Epidermal melanocyte (primary cell): ENCODE measurements around the gene PCDHGB5.
"Not testable (repeated sequence)": the region's sequence is repeated elsewhere in the genome, so short reads cannot be mapped to it uniquely, and the experiment has no call there.

ENCODE experiments used
- DNase-seq: peaks from one replicate; pipeline ENCODE4 v3.0.0; 2011; ENCODE audit warnings: low spot score; ENCODE audit not compliant: insufficient read length

PCDHGB5 gene

GRCh38 chr5:141375444-141376155 is 22.1 kb upstream of the PCDHGB5 start:
- DNase-seq = not testable (repeated sequence)

DNA sequence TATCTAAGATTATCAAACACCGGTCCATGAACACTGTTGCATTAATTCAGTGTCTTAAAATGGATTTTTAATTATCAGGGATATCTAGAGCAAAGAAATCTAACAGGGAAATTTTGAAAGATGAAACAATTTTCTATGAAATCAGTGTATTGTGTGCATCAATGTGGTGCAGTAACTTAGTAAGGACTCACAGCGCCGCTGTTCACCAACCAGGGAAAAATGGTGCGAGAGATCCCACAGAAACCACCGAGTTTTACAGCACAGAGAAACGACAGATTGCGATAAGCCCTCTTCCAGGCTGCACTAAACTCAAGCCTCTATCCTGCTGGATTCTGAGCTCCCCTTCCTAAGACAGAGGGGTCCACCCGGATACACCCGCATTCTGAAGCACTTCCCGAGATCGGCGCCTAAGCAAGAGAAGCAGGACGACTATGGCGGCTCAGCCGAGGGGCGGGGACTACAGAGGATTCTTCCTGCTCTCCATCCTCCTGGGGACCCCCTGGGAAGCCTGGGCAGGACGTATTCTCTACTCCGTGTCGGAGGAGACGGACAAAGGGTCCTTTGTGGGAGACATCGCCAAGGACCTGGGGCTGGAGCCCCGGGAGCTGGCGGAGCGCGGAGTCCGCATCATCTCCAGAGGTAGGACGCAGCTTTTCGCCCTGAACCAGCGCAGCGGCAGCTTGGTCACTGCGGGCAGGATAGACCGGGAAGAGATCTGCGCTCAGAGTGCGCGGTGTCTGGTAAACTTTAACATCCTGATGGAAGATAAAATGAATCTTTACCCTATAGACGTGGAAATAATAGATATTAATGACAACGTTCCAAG is 15.1 kb upstream of the PCDHGB5 start, which contains the start of gene PCDHGA7:
Gene PCDHGA7, plus strand, starts transcription at position 274 of the 826 bp plus-strand sequence. Its CDS starts 158 bp downstream, at position 432.
- DNase-seq = no peak

DNA sequence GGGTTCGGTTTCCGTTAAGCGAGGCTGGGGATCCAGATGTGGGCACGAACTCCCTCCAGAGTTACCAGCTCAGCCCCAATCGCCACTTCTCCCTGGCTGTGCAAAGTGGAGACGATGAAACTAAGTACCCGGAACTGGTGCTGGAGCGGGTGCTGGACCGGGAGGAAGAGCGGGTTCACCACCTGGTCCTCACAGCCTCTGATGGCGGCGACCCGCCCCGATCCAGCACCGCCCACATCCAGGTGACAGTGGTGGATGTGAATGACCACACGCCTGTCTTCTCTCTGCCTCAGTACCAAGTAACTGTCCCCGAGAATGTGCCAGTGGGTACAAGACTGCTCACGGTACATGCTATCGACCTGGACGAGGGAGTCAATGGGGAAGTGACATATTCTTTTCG is 14.4 kb upstream of the PCDHGB5 start:
- no peak for DNase-seq

- no peak for DNase-seq
These were observed 13.1 kb upstream of the PCDHGB5 start for GRCh38 chr5:141384471-141385267.

DNA sequence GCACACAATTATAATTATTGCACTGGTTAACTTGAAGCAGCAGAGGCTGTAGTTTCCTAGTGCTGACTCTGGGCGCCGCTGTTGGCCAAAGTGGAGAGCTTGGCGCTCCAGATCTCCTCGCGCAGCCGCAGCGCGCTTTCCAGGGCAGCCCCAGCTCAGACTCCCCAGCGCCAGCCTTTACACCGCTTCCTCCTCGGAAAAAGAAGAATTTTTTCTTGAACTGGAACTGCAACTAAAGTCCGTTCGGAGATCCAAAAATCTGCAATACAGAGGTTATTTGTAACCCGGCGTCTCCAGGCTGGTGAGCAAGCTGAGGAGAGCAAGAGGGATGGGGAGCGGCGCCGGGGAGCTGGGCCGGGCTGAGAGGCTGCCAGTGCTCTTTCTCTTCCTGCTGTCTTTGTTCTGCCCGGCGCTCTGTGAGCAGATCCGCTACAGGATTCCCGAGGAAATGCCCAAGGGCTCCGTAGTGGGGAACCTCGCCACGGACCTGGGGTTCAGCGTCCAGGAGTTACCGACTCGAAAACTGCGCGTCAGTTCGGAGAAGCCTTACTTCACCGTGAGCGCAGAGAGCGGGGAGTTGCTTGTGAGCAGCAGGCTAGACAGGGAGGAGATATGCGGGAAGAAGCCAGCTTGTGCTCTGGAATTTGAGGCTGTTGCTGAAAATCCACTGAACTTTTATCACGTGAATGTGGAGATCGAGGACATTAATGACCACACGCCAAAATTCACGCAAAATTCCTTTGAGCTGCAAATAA is 10.0 kb upstream of the PCDHGB5 start, which contains the start of gene PCDHGB4:
Gene PCDHGB4, plus strand, starts transcription at position 142 of the 755 bp plus-strand sequence. Its CDS starts 187 bp downstream, at position 329.
- not testable (repeated sequence) for DNase-seq

- no peak for DNase-seq
These were observed 9.1 kb upstream of the PCDHGB5 start for GRCh38 chr5:141388661-141389060.

- DNase-seq = no peak
These were observed 8.3 kb upstream of the PCDHGB5 start for GRCh38 chr5:141389153-141390042.

- no peak for DNase-seq
These were observed 5.1 kb upstream of the PCDHGB5 start, which contains the start of gene PCDHGA8 for GRCh38 chr5:141392429-141393198. Gene PCDHGA8 (plus strand): TSS chr5:141392633. CDS start chr5:141392814, 181 bp downstream.

GRCh38 chr5:141393267-141393666 is 4.5 kb upstream of the PCDHGB5 start:
- no peak for DNase-seq

DNA sequence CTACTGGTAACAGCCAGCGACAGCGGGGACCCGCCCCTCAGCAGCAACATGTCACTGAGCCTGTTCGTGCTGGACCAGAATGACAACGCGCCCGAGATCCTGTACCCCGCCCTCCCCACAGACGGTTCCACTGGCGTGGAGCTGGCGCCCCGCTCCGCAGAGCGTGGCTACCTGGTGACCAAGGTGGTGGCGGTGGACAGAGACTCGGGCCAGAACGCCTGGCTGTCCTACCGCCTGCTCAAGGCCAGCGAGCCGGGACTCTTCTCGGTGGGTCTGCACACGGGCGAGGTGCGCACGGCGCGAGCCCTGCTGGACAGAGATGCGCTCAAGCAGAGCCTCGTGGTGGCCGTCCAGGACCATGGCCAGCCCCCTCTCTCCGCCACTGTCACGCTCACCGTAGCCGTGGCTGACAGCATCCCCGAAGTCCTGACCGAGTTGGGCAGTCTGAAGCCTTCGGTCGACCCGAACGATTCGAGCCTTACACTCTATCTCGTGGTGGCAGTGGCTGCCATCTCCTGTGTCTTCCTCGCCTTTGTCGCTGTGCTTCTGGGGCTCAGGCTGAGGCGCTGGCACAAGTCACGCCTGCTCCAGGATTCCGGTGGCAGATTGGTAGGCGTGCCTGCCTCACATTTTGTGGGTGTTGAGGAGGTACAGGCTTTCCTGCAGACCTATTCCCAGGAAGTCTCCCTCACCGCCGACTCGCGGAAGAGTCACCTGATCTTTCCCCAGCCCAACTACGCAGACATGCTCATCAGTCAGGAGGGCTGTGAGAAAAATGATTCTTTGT is 3.2 kb upstream of the PCDHGB5 start:
- not testable (repeated sequence) for DNase-seq

DNA sequence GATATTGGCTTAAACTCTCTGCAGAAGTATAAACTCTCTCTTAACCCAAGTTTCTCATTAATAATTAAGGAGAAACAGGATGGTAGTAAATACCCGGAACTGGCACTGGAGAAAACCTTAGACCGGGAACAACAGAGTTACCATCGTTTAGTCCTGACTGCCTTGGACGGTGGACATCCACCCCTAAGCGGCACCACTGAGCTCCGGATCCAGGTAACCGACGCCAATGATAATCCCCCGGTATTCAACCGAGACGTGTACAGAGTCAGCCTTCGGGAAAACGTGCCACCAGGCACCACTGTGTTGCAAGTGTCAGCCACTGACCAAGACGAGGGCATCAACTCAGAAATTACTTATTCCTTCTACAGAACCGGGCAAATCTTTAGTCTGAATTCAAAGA is 861 bp downstream of the PCDHGB5 start:
- no peak for DNase-seq

- no peak for DNase-seq
These were observed 2.0 kb downstream of the PCDHGB5 start for GRCh38 chr5:141399555-141400258.

DNA sequence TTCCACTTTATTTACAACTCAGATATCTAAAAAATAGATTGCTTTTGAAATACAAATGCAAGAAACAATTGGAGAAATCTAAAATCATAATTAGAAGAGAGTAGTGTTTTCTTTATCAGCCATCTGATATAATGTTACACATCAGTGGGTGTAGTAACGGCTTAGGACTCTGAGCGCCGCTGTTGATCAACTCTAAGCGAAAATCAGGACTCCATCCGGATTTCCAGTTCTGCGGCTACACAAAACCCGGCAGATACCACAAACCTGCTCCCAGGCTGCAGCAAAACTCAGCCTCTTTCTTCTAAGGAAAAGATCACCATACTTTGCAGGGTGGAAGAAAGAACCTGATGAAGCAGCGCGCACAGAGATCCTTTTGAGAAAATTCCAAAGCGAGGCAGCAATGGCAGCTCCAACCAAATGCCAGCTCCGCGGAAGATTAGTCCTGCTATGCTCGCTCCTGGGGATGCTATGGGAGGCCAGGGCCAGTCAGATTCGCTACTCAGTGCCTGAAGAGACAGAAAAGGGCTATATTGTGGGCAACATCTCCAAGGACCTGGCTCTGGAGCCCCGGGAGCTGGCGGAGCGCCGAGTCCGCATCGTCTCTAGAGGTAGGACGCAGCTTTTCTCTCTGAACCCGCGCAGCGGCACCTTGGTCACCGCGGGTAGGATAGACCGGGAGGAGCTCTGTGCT is 5.0 kb downstream of the PCDHGB5 start, which contains the start of gene PCDHGA9:
Gene PCDHGA9, plus strand, starts transcription at position 226 of the 691 bp plus-strand sequence. Its CDS starts 175 bp downstream, at position 401.
- DNase-seq = no peak

DNA sequence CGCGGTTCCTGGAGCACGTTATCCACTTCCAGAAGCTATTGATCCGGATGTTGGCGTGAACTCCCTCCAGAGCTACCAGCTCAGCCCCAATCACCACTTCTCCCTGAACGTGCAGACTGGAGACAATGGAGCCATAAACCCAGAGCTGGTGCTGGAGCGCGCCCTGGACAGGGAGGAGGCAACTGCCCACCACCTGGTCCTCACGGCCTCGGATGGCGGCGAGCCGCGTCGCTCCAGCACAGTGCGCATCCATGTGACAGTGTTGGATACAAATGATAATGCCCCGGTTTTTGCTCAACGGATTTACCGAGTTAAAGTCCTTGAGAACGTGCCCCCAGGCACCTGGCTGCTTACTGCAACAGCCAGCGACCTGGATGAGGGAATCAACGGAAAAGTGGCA is 5.6 kb downstream of the PCDHGB5 start:
- no peak for DNase-seq

GRCh38 chr5:141407790-141408505 is 10.2 kb downstream of the PCDHGB5 start, which contains the start of gene PCDHGB6:
Gene PCDHGB6 (plus strand): TSS chr5:141408021. CDS start chr5:141408203, 182 bp downstream.
- DNase-seq = not testable (repeated sequence)
